GM12875 (cell line): ENCODE results near the gene CNTN4.

Experiments
- H3K4me3 ChIP-seq: one replicate; pipeline ENCODE4 v1.5.1; 2011; ENCODE audit warnings: low read depth, low read length, control low read depth
- TF ChIP-seq, protein P1 (sequence below): IDR thresholded peaks from 2 replicates; pipeline ENCODE4 v1.5.1; 2011; ENCODE audit warnings: low read depth, mild to moderate bottlenecking, control low read depth, inconsistent platforms, low read length, moderate library complexity, borderline replicate concordance; ENCODE audit not compliant: insufficient read depth

Gene CNTN4

DNA sequence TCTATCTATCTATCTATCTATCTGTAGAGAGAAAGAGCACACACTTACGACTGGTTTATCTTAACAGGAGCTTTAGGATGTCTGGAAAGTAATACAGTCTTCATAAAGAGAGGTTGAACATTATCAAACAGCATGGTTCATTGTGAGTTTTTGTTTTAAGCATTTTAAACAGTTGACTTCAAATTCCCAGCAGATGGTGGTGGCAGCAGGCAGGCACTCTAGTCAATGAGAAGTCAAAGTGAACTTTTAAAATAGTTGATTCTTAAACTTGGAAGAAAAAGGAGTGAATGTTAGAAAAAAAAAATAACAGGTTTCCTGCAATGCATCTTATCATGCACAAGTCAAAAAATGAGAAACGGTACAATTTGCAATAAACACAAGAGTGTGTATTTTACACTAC is 578.8 kb downstream of the CNTN4 start:
- no peak overlapping the region for H3K4me3 ChIP-seq
- TF ChIP-seq, protein P1, sequence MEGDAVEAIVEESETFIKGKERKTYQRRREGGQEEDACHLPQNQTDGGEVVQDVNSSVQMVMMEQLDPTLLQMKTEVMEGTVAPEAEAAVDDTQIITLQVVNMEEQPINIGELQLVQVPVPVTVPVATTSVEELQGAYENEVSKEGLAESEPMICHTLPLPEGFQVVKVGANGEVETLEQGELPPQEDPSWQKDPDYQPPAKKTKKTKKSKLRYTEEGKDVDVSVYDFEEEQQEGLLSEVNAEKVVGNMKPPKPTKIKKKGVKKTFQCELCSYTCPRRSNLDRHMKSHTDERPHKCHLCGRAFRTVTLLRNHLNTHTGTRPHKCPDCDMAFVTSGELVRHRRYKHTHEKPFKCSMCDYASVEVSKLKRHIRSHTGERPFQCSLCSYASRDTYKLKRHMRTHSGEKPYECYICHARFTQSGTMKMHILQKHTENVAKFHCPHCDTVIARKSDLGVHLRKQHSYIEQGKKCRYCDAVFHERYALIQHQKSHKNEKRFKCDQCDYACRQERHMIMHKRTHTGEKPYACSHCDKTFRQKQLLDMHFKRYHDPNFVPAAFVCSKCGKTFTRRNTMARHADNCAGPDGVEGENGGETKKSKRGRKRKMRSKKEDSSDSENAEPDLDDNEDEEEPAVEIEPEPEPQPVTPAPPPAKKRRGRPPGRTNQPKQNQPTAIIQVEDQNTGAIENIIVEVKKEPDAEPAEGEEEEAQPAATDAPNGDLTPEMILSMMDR: no peak

DNA sequence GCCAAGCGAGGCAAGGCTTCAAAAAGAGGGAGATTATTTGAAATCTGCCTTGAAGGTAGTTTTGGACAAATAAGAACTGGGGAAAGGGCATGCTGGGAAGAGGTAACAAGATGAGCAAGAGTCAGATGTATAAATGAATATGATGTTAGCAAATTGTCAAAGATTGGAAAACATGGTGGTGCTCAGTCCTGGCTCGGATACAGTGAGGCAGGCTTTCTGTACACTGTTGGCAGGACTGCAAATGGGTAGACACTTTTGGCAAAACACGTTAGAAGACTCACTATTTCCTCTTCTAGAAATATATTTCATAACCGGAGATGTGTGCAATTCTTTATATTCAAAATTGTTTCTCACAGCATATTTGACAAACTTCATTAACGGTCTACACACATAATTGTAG is 581.6 kb downstream of the CNTN4 start:
- no peak overlapping the region for H3K4me3 ChIP-seq
- TF ChIP-seq, protein P1: no peak

DNA sequence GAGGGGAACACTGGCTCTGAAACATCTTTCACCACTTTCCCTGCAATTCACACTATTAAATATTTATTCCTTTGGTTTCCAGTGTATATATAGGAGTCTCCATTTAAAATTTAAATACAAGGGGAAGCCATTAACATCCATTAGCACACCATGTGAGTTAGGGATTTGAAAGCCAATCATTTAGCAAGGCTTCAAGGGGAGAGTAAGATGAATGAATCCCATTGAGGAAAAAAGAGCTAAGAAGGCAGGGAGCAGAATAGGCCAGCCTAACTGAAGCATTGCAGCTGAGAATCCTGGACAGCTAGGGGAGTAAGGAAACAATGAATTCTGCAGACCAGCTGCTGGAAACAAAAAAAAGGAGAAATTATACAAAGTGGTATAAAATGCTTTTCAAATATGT is 585.4 kb downstream of the CNTN4 start:
- no peak overlapping the region for H3K4me3 ChIP-seq
- TF ChIP-seq, protein P1: no peak

DNA sequence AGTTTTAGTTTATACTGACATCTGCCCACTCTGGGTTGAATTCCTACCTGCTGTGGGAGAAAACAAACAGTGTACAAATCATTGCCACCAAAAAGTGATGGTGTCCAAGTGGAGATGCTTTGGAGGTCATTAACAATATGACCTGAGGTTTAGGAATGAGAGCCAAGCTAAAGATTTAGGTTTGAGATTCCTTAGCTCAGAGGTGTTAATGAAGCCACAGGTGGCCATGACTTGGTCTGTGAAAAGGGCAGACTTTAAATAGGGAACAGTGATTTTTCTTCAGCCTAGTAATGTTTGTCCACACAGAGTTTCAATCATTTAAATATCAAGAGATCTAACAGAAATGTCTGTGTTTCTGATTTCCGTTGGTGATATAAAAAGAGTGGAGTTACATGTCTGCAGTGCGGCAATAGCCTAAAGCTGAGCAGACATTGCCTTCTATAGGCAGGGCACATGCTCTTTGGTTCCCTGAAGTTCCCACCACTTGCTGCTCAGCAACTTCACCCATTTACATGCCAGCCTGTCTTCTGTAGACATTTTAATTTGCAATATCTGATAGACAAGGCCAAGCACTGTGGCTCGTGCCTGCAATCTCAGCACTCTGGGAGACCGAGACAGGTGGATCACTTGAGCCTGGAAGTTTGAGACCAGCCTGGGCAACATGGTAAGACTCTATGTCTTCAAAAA is 588.3 kb downstream of the CNTN4 start:
- no peak overlapping the region for H3K4me3 ChIP-seq
- TF ChIP-seq, protein P1: no peak

DNA sequence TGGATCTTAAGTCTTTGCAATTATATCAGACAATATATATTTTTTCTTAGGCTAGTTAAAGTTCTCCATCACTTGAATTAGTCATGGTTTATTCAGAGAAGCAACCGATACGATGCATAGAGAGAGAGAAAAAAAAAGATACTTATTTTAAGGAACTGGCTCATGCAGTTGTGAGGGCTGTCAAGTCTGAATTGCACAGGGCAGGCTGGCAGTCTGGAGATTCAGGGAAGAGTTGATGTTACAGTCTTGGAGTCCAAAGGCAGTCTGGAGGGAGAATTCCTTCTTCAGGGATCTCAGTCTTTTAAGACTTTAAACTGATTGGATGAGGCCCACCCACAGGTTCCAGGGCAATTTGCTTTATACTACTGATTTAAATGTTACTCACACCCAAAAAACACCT is 598.9 kb downstream of the CNTN4 start:
- TF ChIP-seq, protein P1: no peak
- no peak overlapping the region for H3K4me3 ChIP-seq

DNA sequence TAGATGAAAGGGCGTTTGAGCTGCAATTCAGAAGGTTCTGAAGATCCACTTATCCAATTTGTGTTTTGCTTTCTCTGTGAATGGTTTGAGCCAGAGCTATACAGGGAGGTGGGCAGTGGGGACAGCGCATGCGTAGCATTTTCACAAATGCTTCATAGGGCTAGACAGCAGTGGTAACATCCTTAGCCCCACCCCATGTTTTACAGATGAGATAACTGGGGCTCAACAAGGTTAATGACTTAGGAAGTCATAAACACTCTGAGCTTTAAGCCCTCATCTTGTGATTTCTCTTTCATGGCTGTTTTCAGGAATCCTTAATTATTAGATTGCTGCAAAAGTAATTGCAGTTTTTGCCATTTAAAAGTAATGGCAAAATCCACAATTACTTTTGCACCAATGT is 602.8 kb downstream of the CNTN4 start:
- TF ChIP-seq, protein P1: no peak
- no peak overlapping the region for H3K4me3 ChIP-seq

DNA sequence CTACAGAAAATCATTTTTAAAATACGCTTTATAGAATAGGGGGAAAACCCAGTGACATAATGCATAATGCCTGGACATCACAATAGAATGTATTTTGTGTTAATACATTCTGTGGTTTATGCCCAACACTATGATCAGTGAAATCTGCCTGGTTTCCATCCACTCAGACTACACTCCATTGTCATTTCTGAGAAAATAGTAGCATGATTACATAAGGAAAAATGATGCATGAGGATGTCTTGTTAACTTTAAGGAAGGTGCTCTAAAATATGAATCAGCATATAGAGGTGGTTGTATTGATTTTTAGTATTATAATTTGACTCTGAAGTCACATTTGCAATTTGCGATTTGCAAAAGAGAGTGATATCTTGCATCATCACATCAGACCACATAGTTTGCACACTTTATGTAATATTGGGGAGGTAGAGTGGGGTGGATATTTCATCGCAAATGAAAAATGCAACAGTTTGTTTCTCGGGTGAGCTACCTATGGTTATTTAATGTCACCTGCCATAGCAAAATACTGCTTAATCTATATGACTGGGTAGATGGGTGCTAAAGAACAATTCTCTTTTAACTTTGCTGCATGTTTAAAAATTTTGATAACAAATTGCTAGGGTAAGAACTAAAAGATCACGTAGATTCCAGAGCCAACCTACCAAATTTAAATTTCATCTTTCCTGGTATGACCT is 607.6 kb downstream of the CNTN4 start:
- no peak overlapping the region for H3K4me3 ChIP-seq
- TF ChIP-seq, protein P1: no peak
